Stomach smooth muscle (tissue), 2 donors: ENCODE data around the gene RNF157.
A peak's percentile ranks its signal among the peaks of the same experiment; 100 is the strongest.
"Not testable (repeated sequence)": the region's sequence is repeated elsewhere in the genome, so short reads cannot be mapped to it uniquely, and the experiment has no call there.

Experiments used
- H3K27ac ChIP-seq: one replicate; pipeline ENCODE4 v1.7.0; 2013; ENCODE audit warnings: mild to moderate bottlenecking, low read length, inconsistent platforms
- H3K27me3 ChIP-seq, 2 donors: one replicate each; pipeline ENCODE4 v1.7.0; 2013; ENCODE audit warnings: low read length in 2 of 2; ENCODE audit not compliant: insufficient read depth in 2 of 2, control insufficient read depth in 1 of 2
- H3K36me3 ChIP-seq, 2 donors: one replicate each; pipeline ENCODE4 v1.7.0; 2013; ENCODE audit warnings: low read length in 2 of 2; ENCODE audit not compliant: control insufficient read depth in 2 of 2, insufficient read depth in 2 of 2
- H3K4me1 ChIP-seq: one replicate; pipeline ENCODE4 v1.7.0; 2013; ENCODE audit warnings: low read length; ENCODE audit not compliant: control insufficient read depth, insufficient read depth
- H3K4me3 ChIP-seq, 2 donors: one replicate each; pipeline ENCODE4 v1.7.0; 2013; ENCODE audit warnings: low read length in 2 of 2
- H3K9ac ChIP-seq, 2 donors: one replicate each; pipeline ENCODE4 v1.7.0; 2013; ENCODE audit warnings: low read length in 2 of 2, mild to moderate bottlenecking in 1 of 2
- H3K9me3 ChIP-seq, 2 donors: one replicate each; pipeline ENCODE4 v1.7.0; 2013; ENCODE audit warnings: low read length in 2 of 2; ENCODE audit not compliant: control insufficient read depth in 2 of 2
- donor health status: healthy.
- donor health status: Pancreatic carcinoma.

RNF157 gene

GRCh38 chr17:76198702-76199101 is 41.6 kb downstream of the RNF157 start:
- no peaks in the 10 kb centered on the region for H3K36me3 ChIP-seq
- no peak overlapping the region for H3K27ac ChIP-seq
- no peaks in the 10 kb centered on the region for H3K9me3 ChIP-seq
- no peak overlapping the region for H3K4me3 ChIP-seq
- H3K9ac ChIP-seq = no peak overlapping the region
- H3K4me1 ChIP-seq = peaks cover 21% of the 10 kb centered on the region
- H3K27me3 ChIP-seq = no peaks in the 10 kb centered on the region

GRCh38 chr17:76197911-76198310 is 42.4 kb downstream of the RNF157 start:
- Histone ChIP-seq H3K27me3 (no peaks in the 10 kb centered on the region), H3K9ac (no peak overlapping the region), H3K27ac (no peak overlapping the region), H3K36me3 (no peaks in the 10 kb centered on the region), H3K9me3 (no peaks in the 10 kb centered on the region), H3K4me1 (peaks cover 21% of the 10 kb centered on the region), H3K4me3 (no peak overlapping the region)

GRCh38 chr17:76196675-76197074 is 43.6 kb downstream of the RNF157 start:
- Histone ChIP-seq H3K36me3 (no peaks in the 10 kb centered on the region), H3K9ac (no peak overlapping the region), H3K9me3 (no peaks in the 10 kb centered on the region), H3K4me3 (no peak overlapping the region), H3K27ac (peak overlapping the region; percentile 62), H3K4me1 (peaks cover 21% of the 10 kb centered on the region), H3K27me3 (no peaks in the 10 kb centered on the region)

GRCh38 chr17:76195281-76196096 is 44.8 kb downstream of the RNF157 start:
- no peaks in the 10 kb centered on the region for H3K9me3 ChIP-seq
- no peaks in the 10 kb centered on the region for H3K27me3 ChIP-seq
- peak overlapping the region; percentile 62 for H3K27ac ChIP-seq
- H3K4me1 ChIP-seq = peaks cover 21% of the 10 kb centered on the region
- no peak overlapping the region for H3K4me3 ChIP-seq
- H3K9ac ChIP-seq = no peak overlapping the region
- H3K36me3 ChIP-seq = no peaks in the 10 kb centered on the region

- Histone ChIP-seq H3K27me3 (no peaks in the 10 kb centered on the region), H3K27ac (no peak overlapping the region), H3K4me1 (peaks cover 21% of the 10 kb centered on the region), H3K9me3 (no peaks in the 10 kb centered on the region), H3K4me3 (no peak overlapping the region), H3K36me3 (no peaks in the 10 kb centered on the region), H3K9ac (no peak overlapping the region)
These were observed 46.7 kb downstream of the RNF157 start for GRCh38 chr17:76193591-76193990.

- Histone ChIP-seq H3K27me3 (no peaks in the 10 kb centered on the region), H3K4me3 (no peak overlapping the region), H3K9ac (peak overlapping the region in 1 of 2 donors; percentile 1), H3K4me1 (peaks cover 11% of the 10 kb centered on the region), H3K27ac (no peak overlapping the region), H3K36me3 (no peaks in the 10 kb centered on the region), H3K9me3 (no peaks in the 10 kb centered on the region)
These were observed 48.4 kb downstream of the RNF157 start for GRCh38 chr17:76191896-76192295.

GRCh38 chr17:76189741-76190140 is 50.6 kb downstream of the RNF157 start:
- Histone ChIP-seq H3K27ac (no peak overlapping the region), H3K4me3 (no peak overlapping the region), H3K27me3 (no peaks in the 10 kb centered on the region), H3K36me3 (no peaks in the 10 kb centered on the region), H3K4me1 (peaks cover 2% of the 10 kb centered on the region), H3K9ac (no peak overlapping the region), H3K9me3 (no peaks in the 10 kb centered on the region)

- H3K9me3 ChIP-seq = no peaks in the 10 kb centered on the region
- H3K4me3 ChIP-seq = no peak overlapping the region
- peaks cover 2% of the 10 kb centered on the region for H3K4me1 ChIP-seq
- H3K36me3 ChIP-seq = no peaks in the 10 kb centered on the region
- no peak overlapping the region for H3K27ac ChIP-seq
- H3K9ac ChIP-seq = no peak overlapping the region
- no peaks in the 10 kb centered on the region for H3K27me3 ChIP-seq
These were observed 51.0 kb downstream of the RNF157 start for GRCh38 chr17:76189247-76189646.

- H3K36me3 ChIP-seq = no peaks in the 10 kb centered on the region
- H3K27me3 ChIP-seq = no peaks in the 10 kb centered on the region
- peaks cover 2% of the 10 kb centered on the region for H3K4me1 ChIP-seq
- H3K4me3 ChIP-seq = no peak overlapping the region
- no peak overlapping the region for H3K27ac ChIP-seq
- H3K9me3 ChIP-seq = no peaks in the 10 kb centered on the region
- H3K9ac ChIP-seq = no peak overlapping the region
These were observed 51.9 kb downstream of the RNF157 start for GRCh38 chr17:76188213-76189016.

GRCh38 chr17:76186774-76187173 is 53.5 kb downstream of the RNF157 start:
- not testable (repeated sequence) for H3K4me3 ChIP-seq, H3K4me1 ChIP-seq, H3K36me3 ChIP-seq, H3K9ac ChIP-seq, H3K9me3 ChIP-seq, H3K27me3 ChIP-seq, H3K27ac ChIP-seq

GRCh38 chr17:76184290-76184689 is 56.0 kb downstream of the RNF157 start:
- Histone ChIP-seq H3K4me1 (peaks cover 8% of the 10 kb centered on the region), H3K9ac (no peak overlapping the region), H3K27ac (no peak overlapping the region), H3K4me3 (no peak overlapping the region), H3K9me3 (no peaks in the 10 kb centered on the region), H3K27me3 (no peaks in the 10 kb centered on the region), H3K36me3 (no peaks in the 10 kb centered on the region)
